AG09319 (cell line): Measurements from ENCODE around the gene ZSCAN21.

Experiments
- DNase-seq: peaks from one replicate; pipeline ENCODE4 v3.0.0-alpha.2; 2010; ENCODE audit warnings: low read depth; ENCODE audit errors: extremely low read depth
- CTCF ChIP-seq: IDR thresholded peaks from 2 replicates; pipeline ENCODE4 v1.5.1; 2011; ENCODE audit warnings: low read depth, mild to moderate bottlenecking, inconsistent platforms, low read length, moderate library complexity

The ZSCAN21 gene

GRCh38 chr7:100093498-100093897 is 43.9 kb downstream of the ZSCAN21 start:
- no peak for DNase-seq
- no peak for TF ChIP-seq CTCF

GRCh38 chr7:100093925-100094486 is 44.4 kb downstream of the ZSCAN21 start:
- no peak for TF ChIP-seq CTCF

GRCh38 chr7:100095289-100095688 is 45.7 kb downstream of the ZSCAN21 start:
- TF ChIP-seq CTCF = no peak
- no peak for DNase-seq

More at GRCh38 chr7:100093925-100094486, 44.4 kb downstream of the ZSCAN21 start:
- DNase-seq = no peak

GRCh38 chr7:100095704-100096103 is 46.1 kb downstream of the ZSCAN21 start:
- no peak for TF ChIP-seq CTCF
- no peak for DNase-seq

- no peak for TF ChIP-seq CTCF
- DNase-seq = no peak
Measured at GRCh38 chr7:100098913-100099312, 49.3 kb downstream of the ZSCAN21 start.

- TF ChIP-seq CTCF = no peak
- no peak for DNase-seq
Measured at GRCh38 chr7:100099452-100099851, 49.9 kb downstream of the ZSCAN21 start.

GRCh38 chr7:100100420-100101015 is 50.9 kb downstream of the ZSCAN21 start:
- no peak for TF ChIP-seq CTCF

More at GRCh38 chr7:100100420-100101015, 50.9 kb downstream of the ZSCAN21 start:
- peak; percentile 99 for DNase-seq
